Activated CD4-positive, alpha-beta T cell treated with anti-CD3 and anti-CD28 coated beads for 36 hours (primary cell): ENCODE measurements around the gene VNN1. TPM values are rescaled to one million over a fixed set of nuclear protein-coding genes. Genes with fewer than 3 reads are reported as not detected.
A peak's percentile ranks its signal among the peaks of the same experiment; 100 is the strongest.

Source experiments
- ATAC-seq: fragments of 200-7000 bp; cut with Tn5 transposase; one replicate; pipeline ENCODE4 v1.10.0; 2021; ENCODE audit warnings: mild to moderate bottlenecking, moderate library complexity
- CTCF ChIA-PET: fragments of 350-600 bp; sonication (Branson Sonifier 250); formaldehyde crosslinking; loops from one replicate; lab custom pipeline; 2021; ENCODE audit warnings: antibody characterized with exemption; lab: Charles Lee
- POLR2A ChIA-PET: fragments of 350-600 bp; sonication (Branson Sonifier 250); formaldehyde crosslinking; loops from one replicate; lab custom pipeline; 2021; ENCODE audit warnings: antibody characterized with exemption, inconsistent platforms; lab: Charles Lee
- DNase-seq: peaks from one replicate; pipeline ENCODE4 v3.0.0-alpha.2; 2020
- H3K27ac Mint-ChIP-seq: one replicate; pipeline ENCODE4 v1.8.0; 2021; ENCODE audit warnings: mixed read lengths
- H3K27me3 Mint-ChIP-seq: one replicate; pipeline ENCODE4 v1.8.0; 2021; ENCODE audit warnings: mixed read lengths
- H3K36me3 Mint-ChIP-seq: one replicate; pipeline ENCODE4 v1.8.0; 2021; ENCODE audit warnings: low read depth, mixed read lengths
- H3K4me1 Mint-ChIP-seq: one replicate; pipeline ENCODE4 v1.8.0; 2021; ENCODE audit warnings: mixed read lengths
- H3K4me3 Mint-ChIP-seq: one replicate; pipeline ENCODE4 v1.8.0; 2021; ENCODE audit warnings: mild to moderate bottlenecking, moderate library complexity, mixed read lengths
- H3K9me3 Mint-ChIP-seq: one replicate; pipeline ENCODE4 v1.8.0; 2021; ENCODE audit warnings: low read depth, mixed read lengths
- intact Hi-C, 2 experiments: fragments of 100-400 bp; cut with DNase I in 1 of 2; cut with micrococcal nuclease in 1 of 2; formaldehyde crosslinking; loops; one replicate each; pipeline versions ENCODE4 v1.14.2 to v1.15.1; 2022 to 2024; cut with DNase I, micrococcal nuclease
- total RNA-seq, 2 experiments: library from RNA; stranded (reverse); gene quantifications; one replicate each; pipeline ENCODE4 v1.2.3, GENCODE V29; 2021

The VNN1 gene
- total RNA-seq, 2 experiments from 2014 or later, result not detected

- no peak overlapping the region for H3K4me3 Mint-ChIP-seq
- H3K9me3 Mint-ChIP-seq, result no peaks in the 10 kb centered on the region
- POLR2A ChIA-PET, result interaction anchor here (0.6 kb wide), 1 partner anchor 148 kb away, joined by 4 read pairs; no protein-coding TSS in a partner anchor
- peaks cover 3% of the 10 kb centered on the region for H3K4me1 Mint-ChIP-seq
- H3K36me3 Mint-ChIP-seq, result no peaks in the 10 kb centered on the region
- H3K27me3 Mint-ChIP-seq, result peaks cover 3% of the 10 kb centered on the region
- H3K27ac Mint-ChIP-seq, result no peak overlapping the region
- DNase-seq, result no peak
- no peak for ATAC-seq
- intact Hi-C loops, result loop anchor here in 1 of 2 experiments (5.0 kb wide), 1 partner anchor 141 kb away; the partner anchor contains the start of gene RPS12
- CTCF ChIA-PET, result interaction anchor here (1.2 to 4.9 kb wide), 9 partner anchors 14 to 291 kb away, joined by 3 to 43 read pairs (median 5); partner anchors contain the start of gene SLC18B1
These were observed 42.6 kb downstream of the VNN1 start for GRCh38 chr6:132671295-132671694.

- POLR2A ChIA-PET, result no interaction called here
- DNase-seq, result no peak
These were observed 44.1 kb downstream of the VNN1 start for GRCh38 chr6:132669690-132670291.

GRCh38 chr6:132666118-132666517, 47.7 kb downstream of the VNN1 start:
- H3K9me3 Mint-ChIP-seq, result no peaks in the 10 kb centered on the region
- H3K27me3 Mint-ChIP-seq, result peaks cover 3% of the 10 kb centered on the region
- intact Hi-C loops, result loop anchor here (5.0 to 10.0 kb wide), 3 partner anchors 131 to 299 kb away; partner anchors contain the start of gene TAAR9 (in 1 of the 2)
- H3K36me3 Mint-ChIP-seq, result no peaks in the 10 kb centered on the region
- ChIA-PET POLR2A (no interaction called here), CTCF (interaction anchor here (1.2 to 1.3 kb wide), 2 partner anchors 10 to 387 kb away, joined by 4 read pairs; no protein-coding TSS in a partner anchor)
- ATAC-seq, result no peak
- no peak for DNase-seq
- H3K4me3 Mint-ChIP-seq, result no peak overlapping the region
- H3K27ac Mint-ChIP-seq, result no peak overlapping the region
- peaks cover 3% of the 10 kb centered on the region for H3K4me1 Mint-ChIP-seq

More at GRCh38 chr6:132669690-132670291, 44.1 kb downstream of the VNN1 start:
- Mint-ChIP-seq H3K4me1 (peaks cover 3% of the 10 kb centered on the region), H3K9me3 (no peaks in the 10 kb centered on the region), H3K4me3 (no peak overlapping the region), H3K36me3 (no peaks in the 10 kb centered on the region), H3K27me3 (peaks cover 3% of the 10 kb centered on the region), H3K27ac (no peak overlapping the region)
- peak; percentile 64 for ATAC-seq
- CTCF ChIA-PET, result interaction anchor here (0.6 to 4.9 kb wide), 22 partner anchors 8 to 390 kb away, joined by 3 to 43 read pairs (median 4); partner anchors contain the start of genes RPS12 and SLC18B1
- intact Hi-C loops, result loop anchor here (1.0 to 10.0 kb wide), 6 partner anchors 99 to 295 kb away; partner anchors contain the start of genes RPS12 (in 1 of the 2) and TAAR9 (in 1 of the 2)

GRCh38 chr6:132664309-132665034, 49.4 kb downstream of the VNN1 start:
- DNase-seq (no peak), ATAC-seq (no peak)
- CTCF ChIA-PET, result no interaction called here
- H3K36me3 Mint-ChIP-seq, result no peaks in the 10 kb centered on the region
- intact Hi-C loops, result loop anchor here (5.0 to 10.0 kb wide), 4 partner anchors 130 to 300 kb away; partner anchors contain the start of gene TAAR9 (in 1 of the 2)
- H3K27ac Mint-ChIP-seq, result no peak overlapping the region
- H3K4me1 Mint-ChIP-seq, result no peaks in the 10 kb centered on the region
- H3K9me3 Mint-ChIP-seq, result no peaks in the 10 kb centered on the region
- no peaks in the 10 kb centered on the region for H3K27me3 Mint-ChIP-seq
- POLR2A ChIA-PET, result no interaction called here
- no peak overlapping the region for H3K4me3 Mint-ChIP-seq

- intact Hi-C loops, result loop anchor here (5.0 to 10.0 kb wide), 3 partner anchors 129 to 301 kb away; partner anchors contain the start of gene TAAR9 (in 1 of the 2)
- ATAC-seq (no peak), DNase-seq (no peak)
- H3K27ac Mint-ChIP-seq, result no peak overlapping the region
- no peaks in the 10 kb centered on the region for H3K9me3 Mint-ChIP-seq
- CTCF ChIA-PET, result no interaction called here
- H3K36me3 Mint-ChIP-seq, result no peaks in the 10 kb centered on the region
- no peaks in the 10 kb centered on the region for H3K27me3 Mint-ChIP-seq
- POLR2A ChIA-PET, result no interaction called here
- no peaks in the 10 kb centered on the region for H3K4me1 Mint-ChIP-seq
- H3K4me3 Mint-ChIP-seq, result no peak overlapping the region
These were observed 50.2 kb downstream of the VNN1 start for GRCh38 chr6:132663661-132664060.

GRCh38 chr6:132661906-132662305, 51.9 kb downstream of the VNN1 start:
- DNase-seq (no peak), ATAC-seq (no peak)
- no peak overlapping the region for H3K27ac Mint-ChIP-seq
- intact Hi-C loops, result loop anchor here (5.0 to 10.0 kb wide), 3 partner anchors 127 to 303 kb away; partner anchors contain the start of gene TAAR9 (in 1 of the 2)
- no peaks in the 10 kb centered on the region for H3K27me3 Mint-ChIP-seq
- no peak overlapping the region for H3K4me3 Mint-ChIP-seq
- H3K36me3 Mint-ChIP-seq, result no peaks in the 10 kb centered on the region
- CTCF ChIA-PET, result interaction anchor here (1.3 kb wide), 2 partner anchors 8 to 13 kb away, joined by 3 read pairs; no protein-coding TSS in a partner anchor
- peaks cover 2% of the 10 kb centered on the region for H3K4me1 Mint-ChIP-seq
- POLR2A ChIA-PET, result no interaction called here
- H3K9me3 Mint-ChIP-seq, result no peaks in the 10 kb centered on the region

GRCh38 chr6:132659082-132659481, 54.8 kb downstream of the VNN1 start, which contains the start of gene TAAR1:
Gene TAAR1 (minus strand): TSS chr6:132659182. CDS start chr6:132646003, 13,179 bp downstream.
- peaks cover 2% of the 10 kb centered on the region for H3K27me3 Mint-ChIP-seq
- ATAC-seq (no peak), DNase-seq (no peak)
- POLR2A ChIA-PET, result no interaction called here
- no peak within 1 kb of the TSS for H3K4me3 Mint-ChIP-seq
- CTCF ChIA-PET, result interaction anchor here (0.7 to 0.9 kb wide), 2 partner anchors 109 to 292 kb away, joined by 3 read pairs; no protein-coding TSS in a partner anchor
- H3K27ac Mint-ChIP-seq, result no peak within 1 kb of the TSS
- intact Hi-C loops, result no loop called here
- H3K9me3 Mint-ChIP-seq, result no peaks in the 10 kb centered on the region
- peaks cover 2% of the 10 kb centered on the region for H3K4me1 Mint-ChIP-seq
- H3K36me3 Mint-ChIP-seq, result no peaks in the 10 kb centered on the region

GRCh38 chr6:132651062-132651461, 62.8 kb downstream of the VNN1 start:
- CTCF ChIA-PET, result interaction anchor here (1.0 kb wide), 1 partner anchor 77 kb away, joined by 4 read pairs; no protein-coding TSS in a partner anchor
- Mint-ChIP-seq H3K4me3 (no peak overlapping the region), H3K9me3 (no peaks in the 10 kb centered on the region), H3K27ac (no peak overlapping the region), H3K4me1 (peaks cover 2% of the 10 kb centered on the region), H3K36me3 (no peaks in the 10 kb centered on the region), H3K27me3 (peaks cover 3% of the 10 kb centered on the region)
- no peak for DNase-seq
- intact Hi-C loops, result no loop called here
- POLR2A ChIA-PET, result no interaction called here
- no peak for ATAC-seq

- intact Hi-C loops, result no loop called here
- DNase-seq (no peak), ATAC-seq (no peak)
- no peaks in the 10 kb centered on the region for H3K9me3 Mint-ChIP-seq
- peaks cover 4% of the 10 kb centered on the region for H3K27me3 Mint-ChIP-seq
- H3K4me3 Mint-ChIP-seq, result no peak overlapping the region
- CTCF ChIA-PET, result no interaction called here
- H3K27ac Mint-ChIP-seq, result no peak overlapping the region
- H3K36me3 Mint-ChIP-seq, result no peaks in the 10 kb centered on the region
- POLR2A ChIA-PET, result no interaction called here
- peaks cover 2% of the 10 kb centered on the region for H3K4me1 Mint-ChIP-seq
These were observed 63.4 kb downstream of the VNN1 start for GRCh38 chr6:132650429-132650828.

GRCh38 chr6:132648828-132649227, 65.0 kb downstream of the VNN1 start:
- Mint-ChIP-seq H3K4me3 (no peak overlapping the region), H3K4me1 (peaks cover 2% of the 10 kb centered on the region), H3K36me3 (no peaks in the 10 kb centered on the region), H3K27me3 (peaks cover 4% of the 10 kb centered on the region), H3K9me3 (no peaks in the 10 kb centered on the region), H3K27ac (no peak overlapping the region)
- ATAC-seq (no peak), DNase-seq (no peak)
- intact Hi-C loops, result no loop called here
- POLR2A ChIA-PET, result no interaction called here
- CTCF ChIA-PET, result interaction anchor here (0.8 kb wide), 1 partner anchor 14 kb away, joined by 3 read pairs; no protein-coding TSS in a partner anchor

- ATAC-seq, result peak; percentile 44
These were observed 65.5 kb downstream of the VNN1 start for GRCh38 chr6:132648356-132648755.

More at GRCh38 chr6:132648356-132648755, 65.5 kb downstream of the VNN1 start:
- intact Hi-C loops, result no loop called here
- H3K4me1 Mint-ChIP-seq, result peaks cover 2% of the 10 kb centered on the region
- H3K9me3 Mint-ChIP-seq, result no peaks in the 10 kb centered on the region
- no peak overlapping the region for H3K27ac Mint-ChIP-seq
- ChIA-PET CTCF (interaction anchor here (0.8 kb wide), 1 partner anchor 14 kb away, joined by 3 read pairs; no protein-coding TSS in a partner anchor), POLR2A (no interaction called here)
- peaks cover 4% of the 10 kb centered on the region for H3K27me3 Mint-ChIP-seq
- H3K36me3 Mint-ChIP-seq, result no peaks in the 10 kb centered on the region
- H3K4me3 Mint-ChIP-seq, result no peak overlapping the region
- peak; percentile 30 for DNase-seq
